Epithelial cell of esophagus (primary cell): ENCODE data around the gene MLPH.

Source experiments
- DNase-seq: peaks from one replicate; pipeline ENCODE4 v3.0.0; 2010; ENCODE audit warnings: low read depth
- H3K4me3 ChIP-seq: 2 replicates; pipeline ENCODE4 v1.5.1; 2011; ENCODE audit warnings: mild to moderate bottlenecking, low read length, control low read depth
- CTCF ChIP-seq: IDR thresholded peaks from 2 replicates; pipeline ENCODE4 v1.5.1; 2011; ENCODE audit warnings: low read depth, mild to moderate bottlenecking, low read length, control low read depth, inconsistent platforms; ENCODE audit not compliant: insufficient read depth; ENCODE audit errors: missing control alignments

The MLPH gene

GRCh38 chr2:237472909-237473877 is 13.9 kb upstream of the MLPH start:
- no peak overlapping the region for H3K4me3 ChIP-seq
- no peak for DNase-seq
- TF ChIP-seq CTCF: no peak

- no peak overlapping the region for H3K4me3 ChIP-seq
- no peak for TF ChIP-seq CTCF
- DNase-seq: no peak
Observed at GRCh38 chr2:237473878-237474441, 13.1 kb upstream of the MLPH start.

GRCh38 chr2:237474442-237474911 is 12.6 kb upstream of the MLPH start:
- TF ChIP-seq CTCF: no peak
- DNase-seq: no peak
- H3K4me3 ChIP-seq: peak overlapping the region; percentile 57

- DNase-seq: peak; percentile 58
- TF ChIP-seq CTCF: peak; percentile 62
- peak overlapping the region; percentile 57 for H3K4me3 ChIP-seq
Observed at GRCh38 chr2:237474931-237475703, 11.9 kb upstream of the MLPH start.

GRCh38 chr2:237475704-237476141 is 11.3 kb upstream of the MLPH start:
- peak overlapping the region; percentile 57 for H3K4me3 ChIP-seq
- TF ChIP-seq CTCF: no peak
- peak; percentile 70 for DNase-seq

- no peak for DNase-seq
- H3K4me3 ChIP-seq: no peak overlapping the region
- no peak for TF ChIP-seq CTCF
Observed at GRCh38 chr2:237478095-237478494, 9.0 kb upstream of the MLPH start.
